Hematopoietic multipotent progenitor cell treated with erythropoietin and hydrocortisone succinate and interleukin-3 and kit ligand, for 8 days (in vitro differentiated cells): ENCODE results near the gene UNC79.
"Not testable (repeated sequence)": the region's sequence is repeated elsewhere in the genome, so short reads cannot be mapped to it uniquely, and the experiment has no call there.

Experiments used
- DNase-seq: peaks from one replicate; pipeline ENCODE4 v3.0.0-alpha.2; 2015

Gene UNC79

DNA sequence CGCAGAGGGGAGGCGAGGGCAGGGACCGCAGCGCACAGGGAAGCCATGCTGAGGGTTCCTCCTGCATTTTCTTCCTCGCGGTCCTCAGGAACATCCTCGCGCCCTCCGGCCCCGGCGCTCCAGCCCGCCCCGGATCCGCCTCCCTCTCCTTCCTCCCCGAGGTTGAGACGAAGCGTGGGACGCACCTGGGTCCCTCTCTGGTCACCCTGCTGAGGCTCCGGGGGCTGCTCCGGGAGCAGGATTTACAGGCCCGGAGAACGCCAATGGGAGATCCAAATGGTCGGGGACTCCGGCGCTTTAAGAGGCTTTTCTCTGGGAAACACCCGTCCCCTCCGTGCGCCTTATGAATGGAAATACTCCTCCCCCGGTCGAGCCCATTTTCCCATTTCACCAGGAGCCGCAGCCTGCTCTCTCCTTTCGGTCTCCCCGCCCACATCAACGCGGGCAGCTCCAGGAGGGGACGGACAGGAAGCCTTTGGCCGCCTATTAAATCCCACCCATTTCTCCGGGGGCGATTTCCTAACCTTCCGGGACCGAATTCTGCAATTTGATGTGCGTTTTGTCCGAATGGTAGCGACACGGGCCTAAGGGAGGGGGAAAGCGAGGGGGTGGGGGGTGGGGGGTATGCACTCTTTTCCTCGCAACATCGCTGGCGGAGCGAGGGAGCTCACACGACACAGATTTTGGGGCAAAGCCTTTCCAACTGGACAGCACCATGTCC is at the start of gene UNC79:
Gene UNC79 (plus strand): TSS at position 625 of the 721 bp plus-strand sequence. CDS start 91 bp downstream, at position 716.
- DNase-seq = no peak

- no peak for DNase-seq
These were observed 49.1 kb upstream of the UNC79 start for GRCh38 chr14:93381644-93382043.

- DNase-seq = not testable (repeated sequence)
These were observed 46.5 kb upstream of the UNC79 start for GRCh38 chr14:93384256-93384655.

DNA sequence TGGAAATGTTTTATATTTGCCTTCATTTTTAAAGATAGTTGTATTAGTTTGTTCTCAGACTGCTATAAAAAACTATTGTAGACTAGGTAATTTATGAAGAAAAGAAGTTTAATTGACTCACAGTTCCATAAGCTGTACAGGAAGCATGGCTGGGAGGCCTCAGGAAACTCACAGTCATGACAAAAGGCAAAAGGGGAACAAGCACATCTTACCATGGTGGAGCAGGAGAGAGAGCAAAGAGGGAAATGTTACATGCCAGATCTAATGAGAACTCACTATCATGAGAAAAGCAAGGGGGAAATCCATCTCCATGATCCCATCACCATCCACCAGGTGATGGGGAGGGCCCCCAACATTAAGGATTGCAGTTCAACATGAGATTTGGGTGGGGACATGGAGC is 35.5 kb upstream of the UNC79 start:
- DNase-seq = no peak

GRCh38 chr14:93396456-93396855 is 34.3 kb upstream of the UNC79 start:
- no peak for DNase-seq

- no peak for DNase-seq
These were observed 32.2 kb upstream of the UNC79 start for GRCh38 chr14:93398491-93398890.

DNA sequence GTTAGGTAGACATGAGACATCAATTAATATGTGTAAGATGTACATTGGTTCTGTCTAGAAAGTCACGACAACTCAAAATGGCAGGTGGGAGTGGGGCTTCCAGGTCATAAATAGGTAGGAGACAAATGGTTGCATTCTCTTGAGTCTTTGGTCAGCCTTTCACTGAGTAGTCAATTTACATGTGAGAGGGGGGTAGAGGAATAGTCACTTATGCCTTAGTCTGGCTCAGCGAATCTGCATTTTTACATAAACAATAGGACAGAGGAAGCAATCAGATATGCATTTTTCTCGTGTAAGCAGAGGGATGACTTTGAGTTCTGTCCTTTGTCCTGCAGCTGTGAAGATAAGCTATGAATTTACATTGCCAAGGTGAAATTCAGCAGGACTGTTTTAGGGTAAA is 27.8 kb upstream of the UNC79 start:
- DNase-seq = no peak

- no peak for DNase-seq
These were observed 20.7 kb upstream of the UNC79 start for GRCh38 chr14:93410021-93410420.

- no peak for DNase-seq
These were observed 19.8 kb upstream of the UNC79 start for GRCh38 chr14:93410893-93411292.

- DNase-seq = not testable (repeated sequence)
These were observed 5.6 kb upstream of the UNC79 start for GRCh38 chr14:93425136-93425535.

DNA sequence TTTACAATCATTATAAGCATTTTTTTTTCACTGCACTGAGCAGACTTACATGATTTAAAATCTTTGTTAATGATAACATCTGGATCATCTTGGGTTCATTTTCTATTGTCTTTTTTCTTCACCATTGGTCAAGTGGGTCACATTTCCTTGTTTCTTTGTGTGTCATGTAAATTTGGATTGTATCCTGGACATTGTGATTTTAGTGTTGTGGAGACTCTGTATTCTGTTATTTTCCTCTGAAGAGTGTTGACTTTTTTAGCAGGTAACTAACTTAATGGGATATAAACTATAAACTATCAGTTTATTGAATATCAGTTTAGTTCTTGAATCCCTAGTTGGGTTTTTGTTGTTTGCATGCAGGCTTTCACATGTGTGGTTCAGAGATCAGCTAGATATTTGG is 4.0 kb upstream of the UNC79 start:
- DNase-seq = no peak

DNA sequence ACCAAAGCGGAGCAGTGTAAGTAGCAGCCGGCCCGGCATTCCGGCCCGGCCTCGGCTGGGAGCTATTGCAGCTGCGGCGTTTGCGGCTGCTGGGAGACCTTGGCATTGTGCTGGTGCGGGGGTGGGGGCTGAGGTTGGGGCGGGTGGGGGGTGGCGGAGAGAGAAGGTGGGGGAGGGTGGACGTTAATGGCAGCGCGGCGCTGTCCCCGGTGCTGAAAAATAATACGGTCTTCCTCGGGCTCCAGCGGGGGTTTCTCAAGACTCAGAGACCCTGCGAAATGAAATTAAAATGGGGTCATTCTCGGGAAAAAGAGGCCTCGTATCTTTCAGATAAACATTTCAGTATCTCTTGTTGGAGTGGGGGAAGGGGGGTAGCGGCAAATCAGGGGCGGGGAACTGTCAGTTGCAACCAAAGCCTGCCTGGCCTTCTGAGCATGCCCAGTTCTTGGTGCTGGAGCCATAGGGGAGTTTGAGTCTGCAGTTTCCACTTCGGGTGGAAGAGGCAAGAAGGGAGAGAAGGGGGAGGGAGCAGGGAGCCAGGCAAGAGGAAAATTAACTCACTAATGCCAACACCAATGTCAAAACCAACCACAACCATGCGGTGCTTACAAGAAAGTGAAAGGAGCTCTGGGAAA is 414 bp downstream of the UNC79 start:
- DNase-seq = peak; percentile 3

DNA sequence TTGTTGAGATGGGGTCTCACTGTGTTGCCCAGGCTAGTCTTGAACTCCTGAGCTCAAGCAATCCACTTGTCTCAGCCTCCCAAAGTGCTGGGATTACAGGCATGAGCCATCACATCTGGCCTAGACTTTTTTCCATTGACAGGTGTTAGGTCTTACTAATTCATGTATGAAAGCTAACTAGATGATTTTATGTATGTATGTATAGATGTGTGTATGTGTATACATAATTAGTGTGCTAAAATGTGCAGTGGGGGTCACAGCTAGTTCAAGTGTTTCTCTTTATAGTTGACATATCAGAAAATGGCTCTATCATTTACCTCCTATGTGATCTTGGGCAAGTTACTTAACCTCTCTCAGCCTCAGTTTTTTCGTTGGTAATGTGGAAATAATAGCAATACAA is 23.5 kb downstream of the UNC79 start:
- no peak for DNase-seq

DNA sequence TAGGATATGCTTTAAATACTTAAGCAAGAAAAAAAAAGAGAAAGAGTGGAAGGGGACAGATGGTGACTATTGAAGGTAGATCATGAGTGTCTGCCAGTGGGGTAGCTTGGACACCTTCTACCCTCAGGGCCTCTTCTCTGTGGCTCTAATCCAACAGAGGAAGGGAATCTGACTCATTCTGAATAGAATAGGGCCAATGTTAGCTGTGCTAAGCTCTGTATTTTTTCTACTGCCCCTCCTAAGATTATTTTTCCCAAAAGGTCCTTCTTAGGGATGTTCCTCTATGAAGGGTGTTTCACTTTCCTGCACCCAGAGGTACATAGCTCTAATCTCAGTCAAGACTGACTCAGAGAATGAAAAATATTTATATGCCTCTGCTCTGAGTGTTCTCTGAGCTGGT is 25.6 kb downstream of the UNC79 start:
- DNase-seq = no peak

DNA sequence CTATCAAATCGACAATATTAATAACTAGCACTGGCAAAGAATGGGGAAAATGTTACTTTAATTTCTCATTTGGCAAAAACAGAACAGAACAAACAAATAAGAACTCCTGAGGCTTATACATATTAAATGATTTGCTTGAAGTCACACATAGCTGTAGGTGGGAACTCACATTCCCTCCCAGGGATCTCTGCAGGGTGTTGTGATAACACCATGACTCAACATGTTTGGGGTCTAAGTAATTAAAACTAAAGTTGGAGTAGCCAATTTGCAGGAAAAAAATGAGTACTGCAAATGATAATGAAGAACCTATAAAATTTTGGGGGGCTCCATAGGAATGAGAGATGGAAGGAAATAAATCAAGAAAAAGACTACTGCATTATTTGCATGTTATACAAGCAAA is 27.5 kb downstream of the UNC79 start:
- DNase-seq = no peak

DNA sequence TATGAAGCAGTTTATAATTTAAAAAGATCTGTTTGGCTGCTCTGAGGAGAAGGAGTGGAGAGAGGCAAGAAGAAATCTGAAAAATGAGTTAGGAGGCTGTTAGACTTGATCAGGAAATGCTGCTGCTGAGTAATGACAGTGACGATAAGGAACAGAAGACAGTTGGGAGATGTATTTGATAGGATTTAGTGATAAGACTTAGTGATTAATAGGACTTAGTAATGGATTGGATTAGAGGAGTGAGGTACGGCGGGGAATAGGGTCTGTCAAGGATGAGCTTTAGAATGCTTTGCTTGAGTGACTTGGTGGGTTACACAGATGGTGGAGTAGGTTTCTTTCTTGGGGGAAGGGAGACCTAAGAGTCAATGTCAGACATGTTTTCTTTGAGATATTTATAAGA is 31.7 kb downstream of the UNC79 start:
- DNase-seq = no peak

GRCh38 chr14:93464271-93464670 is 33.5 kb downstream of the UNC79 start:
- peak; percentile 56 for DNase-seq

- no peak for DNase-seq
These were observed 44.7 kb downstream of the UNC79 start for GRCh38 chr14:93475471-93475870.

DNA sequence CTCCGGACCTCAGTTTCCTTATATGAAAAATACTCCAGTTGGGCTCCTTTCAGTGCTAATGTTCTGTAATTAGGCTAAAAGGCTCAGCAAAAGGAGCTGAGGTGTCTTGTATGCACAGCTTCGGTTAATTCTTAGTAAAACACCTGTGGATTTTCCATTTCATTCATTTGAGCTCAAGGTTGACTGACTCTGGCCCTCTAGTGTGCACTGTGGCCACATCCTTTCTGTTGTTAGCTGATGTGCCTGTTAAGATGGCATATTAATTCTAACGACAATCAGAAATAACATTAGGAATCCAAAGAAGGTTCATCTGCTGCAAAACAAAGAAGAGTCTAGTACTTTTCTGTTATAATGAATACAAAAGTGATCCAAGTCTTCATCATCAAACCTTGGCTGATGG is 45.6 kb downstream of the UNC79 start:
- no peak for DNase-seq

DNA sequence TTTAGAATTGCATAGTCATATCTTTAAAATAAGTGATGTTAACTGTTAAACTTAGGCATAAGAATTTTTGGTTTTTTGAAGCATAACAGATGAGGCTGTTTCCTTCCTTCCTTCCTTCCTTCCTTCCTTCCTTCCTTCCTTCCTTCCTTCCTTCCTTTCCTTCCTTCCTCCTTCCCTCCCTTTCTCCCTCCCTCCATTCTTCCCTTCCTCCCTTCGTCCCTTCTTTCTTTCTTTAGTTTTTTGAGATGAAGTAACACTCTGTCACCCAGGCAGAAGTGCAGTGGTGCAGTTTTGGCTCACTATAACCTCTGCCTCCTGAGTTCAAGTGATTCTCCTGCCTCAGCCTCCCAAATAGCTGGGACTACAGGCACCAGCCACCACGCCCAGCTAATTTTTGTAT is 48.3 kb downstream of the UNC79 start:
- DNase-seq = not testable (repeated sequence)

GRCh38 chr14:93480867-93481266 is 50.1 kb downstream of the UNC79 start:
- no peak for DNase-seq

GRCh38 chr14:93481758-93482157 is 51.0 kb downstream of the UNC79 start:
- DNase-seq = no peak

- DNase-seq = no peak
These were observed 59.3 kb downstream of the UNC79 start for GRCh38 chr14:93490001-93490400.

- no peak for DNase-seq
These were observed 62.3 kb downstream of the UNC79 start for GRCh38 chr14:93493054-93493453.

GRCh38 chr14:93493622-93494021 is 62.9 kb downstream of the UNC79 start:
- not testable (repeated sequence) for DNase-seq
